Vagina (tissue), 2 donors: ENCODE measurements around the gene CHKB. TPM values are rescaled to one million over a fixed set of nuclear protein-coding genes. Genes with fewer than 3 reads are reported as not detected.
A peak's percentile ranks its signal among the peaks of the same experiment; 100 is the strongest.

Experiments used
- DNase-seq, 2 donors: peaks; one replicate each; pipeline ENCODE4 v3.0.0-alpha.2; 2017; ENCODE audit errors: extremely low spot score in 2 of 2
- H3K27ac ChIP-seq: fragments of 200-600 bp; sonication (generic); one replicate; pipeline ENCODE4 v1.5.1; 2019
- H3K27me3 ChIP-seq: fragments of 200-600 bp; sonication (generic); one replicate; pipeline ENCODE4 v1.5.1; 2019
- H3K36me3 ChIP-seq, 2 donors: fragments of 200-600 bp; sonication (generic); one replicate each; pipeline ENCODE4 v1.5.1; 2017 to 2019
- H3K4me1 ChIP-seq: fragments of 200-600 bp; sonication (generic); one replicate; pipeline ENCODE4 v1.5.1; 2019
- H3K4me3 ChIP-seq, 2 donors: fragments of 200-600 bp; sonication (generic); 1 replicate in 1 of 2; 2 replicates in 1 of 2; pipeline ENCODE4 v1.5.1; 2016 to 2019
- H3K9me3 ChIP-seq: fragments of 200-600 bp; sonication (generic); one replicate; pipeline ENCODE4 v1.5.1; 2019
- POLR2A ChIP-seq, 2 donors: fragments of 450-650 bp; IDR thresholded peaks; one replicate each; pipeline ENCODE4 v1.6.1; 2017; ENCODE audit warnings: antibody characterized with exemption in 2 of 2, mild to moderate bottlenecking in 2 of 2, moderate library complexity in 2 of 2
- POLR2AphosphoS5 ChIP-seq, 2 donors: sonication (generic); formaldehyde crosslinking; IDR thresholded peaks; one replicate each; pipeline ENCODE4 v1.9.0; 2017; ENCODE audit warnings: antibody characterized with exemption in 2 of 2, mild to moderate bottlenecking in 2 of 2, low read depth in 1 of 2; ENCODE audit not compliant: insufficient read depth in 1 of 2
- intact Hi-C: fragments of 100-400 bp; cut with DNase I; formaldehyde crosslinking; loops from one replicate; pipeline ENCODE4 v1.15.1; 2023
- total RNA-seq: library from RNA; depleted of rRNA; stranded (reverse); fragments of >200 nt; gene quantifications from one replicate; pipeline ENCODE4 v1.2.3, GENCODE V29; 2016
- TF ChIP-seq, protein P1 (sequence below), 3 experiments: fragments of 450-650 bp in 2 of 3; fragments of 200-600 bp in 1 of 3; sonication (generic) in 1 of 3; IDR thresholded peaks; one replicate each; pipeline ENCODE4 v1.5.1; 2017 to 2019; ENCODE audit warnings: antibody characterized with exemption in 3 of 3, mild to moderate bottlenecking in 2 of 3, moderate library complexity in 2 of 3

Gene CHKB
- total RNA-seq, 1 donor from 2014 or later: 51.6 TPM

DNA sequence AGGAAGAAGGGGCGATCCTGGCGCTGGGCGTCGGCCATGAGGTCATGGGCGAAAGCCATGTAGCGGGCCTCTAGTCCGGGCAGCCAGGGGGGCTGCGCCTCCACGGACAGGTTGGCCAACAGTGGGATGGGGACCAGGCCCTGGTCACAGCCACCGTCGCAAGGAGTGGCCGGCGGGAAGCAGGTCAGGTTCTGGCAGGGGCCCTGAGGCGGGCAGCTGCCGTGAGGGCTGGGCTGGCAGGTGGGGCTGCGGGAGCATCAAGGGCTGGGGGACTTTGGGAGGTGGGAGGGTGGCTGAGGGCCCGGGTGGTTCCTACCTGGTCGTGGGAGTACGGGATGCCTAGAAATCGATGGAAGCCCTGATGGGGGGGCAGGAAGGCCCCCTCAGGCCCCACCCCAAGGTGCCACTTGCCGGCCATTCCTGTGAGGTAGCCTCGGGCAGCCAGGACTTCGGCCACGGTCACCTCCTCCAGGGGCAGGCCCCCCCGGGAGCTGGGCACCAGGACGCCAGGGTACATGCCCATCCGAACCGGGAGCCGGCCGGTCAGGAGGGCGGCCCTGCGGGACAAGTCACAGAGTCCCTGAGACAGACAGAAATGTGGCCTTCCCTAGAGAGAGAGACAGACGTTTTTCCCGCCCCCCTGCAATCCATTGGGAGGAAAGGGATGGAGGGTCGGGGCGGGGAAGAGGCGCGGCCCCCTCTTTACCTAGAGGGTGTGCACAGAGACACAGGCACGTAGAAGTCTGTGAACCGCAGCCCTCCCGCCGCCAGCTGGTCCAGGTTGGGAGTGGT, 44.4 kb upstream of the CHKB start:
- no peaks in the 10 kb centered on the region for H3K9me3 ChIP-seq
- peak overlapping the region; percentile 58 to 85 for H3K4me3 ChIP-seq
- intact Hi-C loops: no loop called here
- H3K36me3 ChIP-seq: no peaks in the 10 kb centered on the region
- H3K4me1 ChIP-seq: peaks cover 26% of the 10 kb centered on the region
- DNase-seq: peak; percentile 83 to 95
- H3K27ac ChIP-seq: peak overlapping the region; percentile 77
- TF ChIP-seq, protein P1, sequence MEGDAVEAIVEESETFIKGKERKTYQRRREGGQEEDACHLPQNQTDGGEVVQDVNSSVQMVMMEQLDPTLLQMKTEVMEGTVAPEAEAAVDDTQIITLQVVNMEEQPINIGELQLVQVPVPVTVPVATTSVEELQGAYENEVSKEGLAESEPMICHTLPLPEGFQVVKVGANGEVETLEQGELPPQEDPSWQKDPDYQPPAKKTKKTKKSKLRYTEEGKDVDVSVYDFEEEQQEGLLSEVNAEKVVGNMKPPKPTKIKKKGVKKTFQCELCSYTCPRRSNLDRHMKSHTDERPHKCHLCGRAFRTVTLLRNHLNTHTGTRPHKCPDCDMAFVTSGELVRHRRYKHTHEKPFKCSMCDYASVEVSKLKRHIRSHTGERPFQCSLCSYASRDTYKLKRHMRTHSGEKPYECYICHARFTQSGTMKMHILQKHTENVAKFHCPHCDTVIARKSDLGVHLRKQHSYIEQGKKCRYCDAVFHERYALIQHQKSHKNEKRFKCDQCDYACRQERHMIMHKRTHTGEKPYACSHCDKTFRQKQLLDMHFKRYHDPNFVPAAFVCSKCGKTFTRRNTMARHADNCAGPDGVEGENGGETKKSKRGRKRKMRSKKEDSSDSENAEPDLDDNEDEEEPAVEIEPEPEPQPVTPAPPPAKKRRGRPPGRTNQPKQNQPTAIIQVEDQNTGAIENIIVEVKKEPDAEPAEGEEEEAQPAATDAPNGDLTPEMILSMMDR (IDR thresholded peaks at IDR 0.05): no peak
- no peak for TF ChIP-seq POLR2A (IDR thresholded peaks at IDR 0.05)
- TF ChIP-seq POLR2AphosphoS5 (IDR thresholded peaks at IDR 0.05; ENCODE audit: insufficient read depth in 1 of 2, low read depth in 1 of 2): no peak
- H3K27me3 ChIP-seq: no peaks in the 10 kb centered on the region

DNA sequence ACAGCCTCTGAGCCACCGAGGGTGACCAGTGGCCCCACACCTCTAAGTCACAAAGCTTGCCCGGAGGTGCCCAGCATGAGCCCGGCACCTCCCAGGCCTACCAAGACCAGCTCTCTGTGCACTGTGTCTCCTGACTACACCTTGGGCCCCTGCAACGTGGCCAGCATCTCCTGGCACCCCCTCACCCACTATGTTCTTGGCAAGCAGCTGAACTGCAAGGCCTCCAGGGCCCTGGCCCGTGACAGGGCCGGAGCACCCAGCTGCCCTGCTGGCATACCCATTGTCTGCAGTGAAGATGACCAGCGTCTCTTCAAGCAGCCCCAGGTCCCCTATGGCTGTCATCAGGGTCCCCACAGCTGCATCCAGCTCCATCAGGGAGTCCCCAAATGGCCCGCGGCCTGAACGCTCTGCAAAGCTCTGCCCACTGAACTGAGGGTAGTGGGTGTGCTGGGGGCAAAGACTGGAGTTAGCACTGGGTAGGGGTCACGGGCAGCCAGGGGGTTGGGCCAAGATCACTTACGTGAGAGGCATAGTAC, 43.7 kb upstream of the CHKB start:
- Histone ChIP-seq H3K9me3 (no peaks in the 10 kb centered on the region), H3K27ac (no peak overlapping the region), H3K4me3 (no peak overlapping the region), H3K27me3 (no peaks in the 10 kb centered on the region), H3K4me1 (peaks cover 33% of the 10 kb centered on the region), H3K36me3 (no peaks in the 10 kb centered on the region)
- TF ChIP-seq, protein P1 (IDR thresholded peaks at IDR 0.05): no peak
- no peak for TF ChIP-seq POLR2A (IDR thresholded peaks at IDR 0.05)
- intact Hi-C loops: no loop called here
- peak; percentile 86 to 95 for DNase-seq

DNA sequence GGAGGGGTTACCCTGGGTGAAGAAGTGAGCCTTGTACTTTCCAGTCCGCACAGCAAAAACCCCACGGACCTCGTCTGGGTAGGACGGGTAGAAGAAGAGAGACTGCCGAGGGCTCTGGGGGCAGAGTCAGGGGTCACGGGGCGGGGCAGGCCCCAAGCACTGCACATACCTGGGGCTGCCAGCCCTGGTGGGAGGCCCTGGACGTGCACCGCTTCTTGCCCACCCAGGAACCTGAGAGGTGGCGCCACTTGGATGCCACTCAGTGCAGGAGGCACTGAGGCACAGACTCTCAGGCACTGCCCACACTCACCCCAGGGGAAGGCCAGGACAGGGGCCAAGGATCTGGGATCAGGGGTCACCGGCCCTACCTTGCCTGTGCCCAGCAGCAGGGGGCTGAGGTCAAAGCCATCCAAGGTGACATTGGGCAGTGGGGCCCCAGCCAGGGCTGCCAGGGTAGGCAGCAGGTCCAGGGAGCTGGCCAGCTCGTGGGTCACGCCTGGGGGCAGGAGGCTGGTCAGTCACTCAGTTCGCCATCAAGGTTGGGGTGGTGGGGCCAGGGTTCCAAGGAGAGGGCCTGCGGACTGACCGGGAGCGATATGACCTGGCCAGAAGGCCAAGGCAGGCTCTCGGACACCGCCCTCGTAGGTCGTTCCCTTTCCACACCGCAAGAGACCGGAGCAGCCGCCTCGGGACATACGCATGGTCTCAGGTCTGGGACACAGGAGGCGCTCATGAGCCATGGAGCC, 43.1 kb upstream of the CHKB start:
- Histone ChIP-seq H3K27ac (no peak overlapping the region), H3K4me1 (peaks cover 38% of the 10 kb centered on the region), H3K4me3 (no peak overlapping the region), H3K27me3 (no peaks in the 10 kb centered on the region), H3K36me3 (no peaks in the 10 kb centered on the region), H3K9me3 (no peaks in the 10 kb centered on the region)
- no peak for TF ChIP-seq POLR2A (IDR thresholded peaks at IDR 0.05)
- TF ChIP-seq POLR2AphosphoS5 (IDR thresholded peaks at IDR 0.05; ENCODE audit: insufficient read depth in 1 of 2, low read depth in 1 of 2): no peak
- TF ChIP-seq, protein P1 (IDR thresholded peaks at IDR 0.05): no peak
- intact Hi-C loops: no loop called here
- DNase-seq: peak in 1 of 2 donors; percentile 91

DNA sequence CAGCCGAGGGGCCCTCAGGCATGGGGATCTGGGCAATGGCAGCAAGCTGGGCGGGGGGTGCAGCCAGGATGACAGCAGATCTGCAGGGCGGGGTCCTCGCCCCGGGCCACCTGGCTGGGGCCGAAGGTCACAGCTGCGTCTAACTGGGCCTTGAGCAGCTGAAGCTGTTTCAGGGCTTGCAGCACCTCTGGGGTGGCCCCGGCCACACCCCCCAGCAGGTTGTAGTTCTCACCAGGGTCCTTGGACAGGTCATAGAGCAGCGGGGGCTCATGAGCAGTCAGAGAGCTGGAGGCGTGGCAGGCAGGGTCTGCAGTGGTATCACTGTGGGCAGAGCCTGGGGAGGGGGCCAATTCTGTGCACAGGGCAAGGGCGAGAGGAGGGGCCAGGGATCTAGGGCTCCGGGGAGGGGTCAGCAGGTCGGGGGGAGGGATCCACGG, 42.5 kb upstream of the CHKB start:
- no peaks in the 10 kb centered on the region for H3K9me3 ChIP-seq
- peaks cover 44% of the 10 kb centered on the region for H3K4me1 ChIP-seq
- H3K27me3 ChIP-seq: no peaks in the 10 kb centered on the region
- intact Hi-C loops: no loop called here
- peak in 1 of 2 donors; percentile 84 for DNase-seq
- TF ChIP-seq POLR2A (IDR thresholded peaks at IDR 0.05): no peak
- TF ChIP-seq POLR2AphosphoS5 (IDR thresholded peaks at IDR 0.05; ENCODE audit: insufficient read depth in 1 of 2, low read depth in 1 of 2): no peak
- TF ChIP-seq, protein P1 (IDR thresholded peaks at IDR 0.05): no peak
- H3K36me3 ChIP-seq: no peaks in the 10 kb centered on the region
- H3K4me3 ChIP-seq: no peak overlapping the region
- no peak overlapping the region for H3K27ac ChIP-seq
